SK-N-SH treated with all-trans-retinoic acid at 6 μM for 48 hours (cell line): ENCODE results near the gene ABCC5.

Experiments
- ATAC-seq: fragments of 200-7000 bp; cut with Tn5 transposase; 3 replicates; pipeline ENCODE4 v1.9.1; 2020; ENCODE audit warnings: mild to moderate bottlenecking, moderate library complexity
- ARNTL ChIP-seq: fragments of 450-650 bp; formaldehyde crosslinking; IDR thresholded peaks from 2 replicates; pipeline ENCODE4 v1.5.0; 2020; ENCODE audit warnings: low read depth, mild to moderate bottlenecking, moderate library complexity, borderline replicate concordance
- BACH2 ChIP-seq: fragments of 250-450 bp; sonication (Bioruptor Pico); IDR thresholded peaks from 2 replicates; pipeline ENCODE4 v1.9.0; 2021; ENCODE audit warnings: mild to moderate bottlenecking, borderline replicate concordance
- CSDC2 ChIP-seq: fragments of 250-450 bp; sonication (Bioruptor Pico); IDR thresholded peaks from 2 replicates; pipeline ENCODE4 v1.5.0; 2020; ENCODE audit warnings: mild to moderate bottlenecking, moderate library complexity
- ESRRG ChIP-seq: fragments of 250-450 bp; sonication (Bioruptor Pico); IDR thresholded peaks from 2 replicates; pipeline ENCODE4 v1.6.1; 2021; ENCODE audit warnings: mild to moderate bottlenecking
- GLIS3 ChIP-seq: fragments of 250-450 bp; sonication (Bioruptor Pico); IDR thresholded peaks from 2 replicates; pipeline ENCODE4 v1.5.0; 2020; ENCODE audit warnings: mild to moderate bottlenecking, moderate library complexity
- ISL1 ChIP-seq: fragments of 250-450 bp; sonication (Bioruptor Pico); IDR thresholded peaks from 2 replicates; pipeline ENCODE4 v2.1.2; 2022; ENCODE audit warnings: mild to moderate bottlenecking, moderate library complexity
- OSR1 ChIP-seq: fragments of 250-450 bp; sonication (Bioruptor Pico); IDR thresholded peaks from 2 replicates; pipeline ENCODE4 v1.8.0; 2022; ENCODE audit warnings: moderate library complexity, mild to moderate bottlenecking, inconsistent platforms
- POU6F1 ChIP-seq: fragments of 250-450 bp; sonication (Bioruptor Pico); IDR thresholded peaks from 2 replicates; pipeline ENCODE4 v1.8.0; 2021; ENCODE audit warnings: low read depth, mild to moderate bottlenecking, moderate library complexity, borderline replicate concordance
- PPARA ChIP-seq: fragments of 250-450 bp; sonication (Bioruptor Pico); IDR thresholded peaks from 2 replicates; pipeline ENCODE4 v1.5.0; 2020; ENCODE audit warnings: mild to moderate bottlenecking, borderline replicate concordance
- RARB ChIP-seq: fragments of 250-450 bp; sonication (Bioruptor Pico); IDR thresholded peaks from 2 replicates; pipeline ENCODE4 v1.8.0; 2021; ENCODE audit warnings: mild to moderate bottlenecking, moderate library complexity
- SNAI2 ChIP-seq: fragments of 250-450 bp; sonication (Bioruptor Pico); IDR thresholded peaks from 2 replicates; pipeline ENCODE4 v1.5.0; 2020; ENCODE audit warnings: mild to moderate bottlenecking, moderate library complexity
- TCF4 ChIP-seq: fragments of 250-450 bp; sonication (Bioruptor Pico); IDR thresholded peaks from 2 replicates; pipeline ENCODE4 v1.8.0; 2021; ENCODE audit warnings: mild to moderate bottlenecking, moderate library complexity, borderline replicate concordance
- TOX ChIP-seq: fragments of 250-450 bp; sonication (Bioruptor Pico); IDR thresholded peaks from 2 replicates; pipeline ENCODE4 v1.8.0; 2021; ENCODE audit warnings: mild to moderate bottlenecking, moderate library complexity, borderline replicate concordance
- ZC3H10 ChIP-seq: fragments of 250-450 bp; sonication (Bioruptor Pico); IDR thresholded peaks from 2 replicates; pipeline ENCODE4 v1.5.1; 2021; ENCODE audit warnings: mild to moderate bottlenecking, moderate library complexity
- ZFP3 ChIP-seq: fragments of 250-450 bp; sonication (Bioruptor Pico); IDR thresholded peaks from 2 replicates; pipeline ENCODE4 v1.5.0; 2020; ENCODE audit warnings: mild to moderate bottlenecking, moderate library complexity
- ZFP30 ChIP-seq: fragments of 450-650 bp; formaldehyde crosslinking; IDR thresholded peaks from 2 replicates; pipeline ENCODE4 v1.5.0; 2022; ENCODE audit warnings: mild to moderate bottlenecking, moderate library complexity
- ZNF565 ChIP-seq: fragments of 450-650 bp; formaldehyde crosslinking; conservative IDR thresholded peaks from 2 replicates; pipeline ENCODE4 v1.5.0; 2020; ENCODE audit warnings: low read depth, mild to moderate bottlenecking, moderate library complexity
- ZNF70 ChIP-seq: fragments of 450-650 bp; formaldehyde crosslinking; IDR thresholded peaks from 2 replicates; pipeline ENCODE4 v1.5.0; 2020; ENCODE audit warnings: mild to moderate bottlenecking, moderate library complexity
- ZNF8 ChIP-seq: fragments of 450-650 bp; formaldehyde crosslinking; IDR thresholded peaks from 2 replicates; pipeline ENCODE4 v1.5.0; 2020; ENCODE audit warnings: mild to moderate bottlenecking, moderate library complexity
- TF ChIP-seq, protein P1 (sequence below): fragments of 250-450 bp; sonication (Bioruptor Pico); IDR thresholded peaks from 2 replicates; pipeline ENCODE4 v1.5.1; 2020; ENCODE audit warnings: low read depth, mild to moderate bottlenecking, moderate library complexity
- TF ChIP-seq, protein P2 (sequence below): fragments of 250-450 bp; sonication (Bioruptor Pico); IDR thresholded peaks from 2 replicates; pipeline ENCODE4 v1.5.1; 2021; ENCODE audit warnings: mild to moderate bottlenecking, moderate library complexity

Gene ABCC5

DNA sequence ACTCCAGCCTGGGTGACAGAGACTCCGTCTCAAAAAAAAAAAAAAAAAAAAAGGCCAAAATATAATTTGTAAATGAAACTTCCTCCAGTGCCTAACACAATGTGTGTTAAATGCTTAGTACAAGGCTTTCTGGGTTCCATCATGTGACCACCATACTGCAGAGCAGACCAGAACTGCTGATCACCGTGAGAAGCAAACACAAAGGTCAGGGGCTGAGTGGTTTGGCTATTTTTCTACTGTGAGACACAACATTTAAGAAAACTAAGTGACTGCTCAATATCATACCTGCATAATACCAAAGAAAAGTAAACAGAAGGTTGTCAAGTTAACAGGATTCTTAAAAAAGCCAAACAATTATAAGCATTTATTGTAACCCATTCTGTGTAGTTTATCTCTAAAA lies 13.2 kb downstream of the ABCC5 start:
- no peak for ATAC-seq

DNA sequence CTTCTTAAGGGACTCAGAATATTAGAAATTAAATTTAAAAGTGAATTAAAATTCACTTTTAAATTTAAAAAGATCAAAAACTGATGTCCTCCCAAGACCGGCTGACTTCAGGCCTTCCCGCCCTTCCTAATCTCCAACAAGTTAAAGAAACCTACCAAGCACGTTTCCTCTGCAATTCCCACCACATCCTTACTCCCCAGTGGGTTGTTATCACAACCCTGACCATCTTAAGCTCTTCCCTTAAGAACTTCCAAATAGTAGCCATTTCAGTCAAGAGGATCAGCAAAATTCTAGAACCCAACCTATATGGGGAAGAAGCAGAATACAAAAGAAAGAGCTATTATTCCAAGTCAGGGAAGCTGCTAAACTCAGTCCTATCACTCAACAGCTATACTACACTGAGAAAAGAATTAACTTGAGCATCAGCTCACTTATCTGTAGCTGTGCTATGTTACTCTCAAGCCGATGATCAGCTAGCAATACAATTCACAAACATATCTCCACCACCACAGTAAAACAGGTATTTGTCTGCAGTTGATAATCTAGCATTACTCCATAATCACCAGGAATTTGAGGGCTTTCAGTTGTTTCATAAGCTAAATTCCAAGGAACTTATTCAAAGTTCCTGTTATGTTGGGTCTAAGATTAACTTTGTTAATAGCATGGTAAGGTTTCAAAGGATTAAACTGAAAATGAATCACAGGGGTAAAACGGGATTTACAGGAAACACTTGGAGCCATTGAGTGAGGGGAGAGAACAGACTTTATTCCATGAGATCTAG lies 14.3 kb downstream of the ABCC5 start:
- ATAC-seq, result peak; percentile 71
- TF ChIP-seq CSDC2 (no peak), ZFP3 (CRISPR knock-in tag) (no peak), SNAI2 (CRISPR knock-in tag) (no peak), BACH2 (CRISPR knock-in tag) (no peak), TCF4 (no peak), ZNF565 (CRISPR knock-in tag) (no peak), ARNTL (CRISPR knock-in tag) (no peak), ZFP30 (CRISPR knock-in tag) (no peak), TOX (CRISPR knock-in tag) (no peak), POU6F1 (CRISPR knock-in tag) (no peak)
- TF ChIP-seq, protein P1, sequence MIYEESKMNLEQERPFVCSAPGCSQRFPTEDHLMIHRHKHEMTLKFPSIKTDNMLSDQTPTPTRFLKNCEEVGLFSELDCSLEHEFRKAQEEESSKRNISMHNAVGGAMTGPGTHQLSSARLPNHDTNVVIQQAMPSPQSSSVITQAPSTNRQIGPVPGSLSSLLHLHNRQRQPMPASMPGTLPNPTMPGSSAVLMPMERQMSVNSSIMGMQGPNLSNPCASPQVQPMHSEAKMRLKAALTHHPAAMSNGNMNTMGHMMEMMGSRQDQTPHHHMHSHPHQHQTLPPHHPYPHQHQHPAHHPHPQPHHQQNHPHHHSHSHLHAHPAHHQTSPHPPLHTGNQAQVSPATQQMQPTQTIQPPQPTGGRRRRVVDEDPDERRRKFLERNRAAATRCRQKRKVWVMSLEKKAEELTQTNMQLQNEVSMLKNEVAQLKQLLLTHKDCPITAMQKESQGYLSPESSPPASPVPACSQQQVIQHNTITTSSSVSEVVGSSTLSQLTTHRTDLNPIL (CRISPR knock-in tag), result no peak

More for the DNA sequence above, 13.2 kb downstream of the ABCC5 start:
- no peak for TF ChIP-seq ESRRG (CRISPR knock-in tag)

DNA sequence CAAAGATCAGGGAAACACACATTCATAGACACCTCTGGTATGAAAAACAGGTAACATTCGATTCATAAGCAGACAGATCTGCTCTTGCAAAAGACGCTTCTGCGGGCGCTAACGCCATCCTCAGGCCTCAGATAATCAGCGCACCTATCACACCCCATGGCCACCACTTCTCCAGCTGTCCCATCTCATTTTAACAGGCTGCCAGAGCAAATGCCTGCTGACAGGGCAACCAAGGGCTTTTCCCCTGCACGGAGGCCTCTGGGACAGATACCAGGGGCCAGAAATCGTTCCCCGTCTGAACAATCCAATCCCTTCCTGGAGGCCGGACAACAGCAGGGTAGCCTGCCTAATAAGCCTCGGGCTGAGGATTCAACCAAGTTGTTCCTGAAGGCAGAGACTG lies 15.2 kb downstream of the ABCC5 start:
- no peak for ATAC-seq
- TF ChIP-seq SNAI2 (CRISPR knock-in tag), result no peak
- TF ChIP-seq ESRRG (CRISPR knock-in tag), result no peak
- no peak for TF ChIP-seq ZNF70 (CRISPR knock-in tag)
- TF ChIP-seq GLIS3 (CRISPR knock-in tag), result no peak
- TF ChIP-seq ARNTL (CRISPR knock-in tag), result no peak
- TF ChIP-seq, protein P1 (CRISPR knock-in tag), result no peak
- no peak for TF ChIP-seq PPARA (CRISPR knock-in tag)
- TF ChIP-seq, all 23 proteins: peak for 0

- TF ChIP-seq SNAI2 (CRISPR knock-in tag) (no peak), ZNF70 (CRISPR knock-in tag) (no peak), RARB (CRISPR knock-in tag) (no peak), ZFP30 (CRISPR knock-in tag) (no peak), ARNTL (CRISPR knock-in tag) (no peak), ZNF565 (CRISPR knock-in tag) (no peak), ZFP3 (CRISPR knock-in tag) (no peak), OSR1 (no peak), TOX (CRISPR knock-in tag) (no peak), GLIS3 (CRISPR knock-in tag) (no peak), PPARA (CRISPR knock-in tag) (no peak), ZC3H10 (no peak), POU6F1 (CRISPR knock-in tag) (no peak), ESRRG (CRISPR knock-in tag) (no peak), ZNF8 (CRISPR knock-in tag) (no peak), ISL1 (CRISPR knock-in tag) (no peak)
- TF ChIP-seq, protein P2, sequence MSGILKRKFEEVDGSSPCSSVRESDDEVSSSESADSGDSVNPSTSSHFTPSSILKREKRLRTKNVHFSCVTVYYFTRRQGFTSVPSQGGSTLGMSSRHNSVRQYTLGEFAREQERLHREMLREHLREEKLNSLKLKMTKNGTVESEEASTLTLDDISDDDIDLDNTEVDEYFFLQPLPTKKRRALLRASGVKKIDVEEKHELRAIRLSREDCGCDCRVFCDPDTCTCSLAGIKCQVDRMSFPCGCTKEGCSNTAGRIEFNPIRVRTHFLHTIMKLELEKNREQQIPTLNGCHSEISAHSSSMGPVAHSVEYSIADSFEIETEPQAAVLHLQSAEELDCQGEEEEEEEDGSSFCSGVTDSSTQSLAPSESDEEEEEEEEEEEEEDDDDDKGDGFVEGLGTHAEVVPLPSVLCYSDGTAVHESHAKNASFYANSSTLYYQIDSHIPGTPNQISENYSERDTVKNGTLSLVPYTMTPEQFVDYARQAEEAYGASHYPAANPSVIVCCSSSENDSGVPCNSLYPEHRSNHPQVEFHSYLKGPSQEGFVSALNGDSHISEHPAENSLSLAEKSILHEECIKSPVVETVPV (CRISPR knock-in tag), result no peak
- no peak for ATAC-seq
These were observed 15.9 kb downstream of the ABCC5 start for GRCh38 chr3:184001761-184002160.
